Esophagus squamous epithelium (tissue), 5 donors: Measurements from ENCODE around the gene RARB. TPM values are rescaled to one million over a fixed set of nuclear protein-coding genes. Genes with fewer than 3 reads are reported as not detected.
A peak's percentile ranks its signal among the peaks of the same experiment; 100 is the strongest.

Source experiments
- DNase-seq: peaks from one replicate; lab custom pipeline; 2025; lab: John Stamatoyannopoulos, UW
- H3K27ac ChIP-seq, 4 donors: fragments of 200-600 bp; sonication (generic); one replicate each; pipeline ENCODE4 v1.5.1; 2016 to 2019; ENCODE audit warnings: mild to moderate bottlenecking in 1 of 4
- H3K27me3 ChIP-seq, 4 donors: fragments of 200-600 bp; sonication (generic); 1 replicate in 3 of 4; 2 replicates in 1 of 4; pipeline versions ENCODE4 v1.5.1 to v1.6.0; 2017 to 2021; ENCODE audit warnings: antibody characterized with exemption in 1 of 4
- H3K36me3 ChIP-seq, 3 donors: fragments of 200-600 bp; sonication (generic); one replicate each; pipeline ENCODE4 v1.5.1; 2016 to 2019
- H3K4me1 ChIP-seq, 3 donors: fragments of 200-600 bp; sonication (generic); one replicate each; pipeline ENCODE4 v1.5.1; 2017 to 2019
- H3K4me3 ChIP-seq, 4 donors: fragments of 200-600 bp; sonication (generic); 1 replicate in 3 of 4; 2 replicates in 1 of 4; pipeline ENCODE4 v1.5.1; 2016 to 2019; ENCODE audit warnings: mild to moderate bottlenecking in 2 of 4, moderate library complexity in 1 of 4
- H3K9me3 ChIP-seq, 3 donors: fragments of 200-600 bp; sonication (generic); one replicate each; pipeline ENCODE4 v1.5.1; 2016 to 2019
- CTCF ChIP-seq, 6 experiments: fragments of 450-650 bp in 4 of 6; fragments of 200-600 bp in 2 of 6; sonication (generic) in 2 of 6; IDR thresholded peaks; one replicate each; pipeline ENCODE4 v1.5.1; 2016 to 2019; ENCODE audit warnings: antibody characterized with exemption in 6 of 6, mild to moderate bottlenecking in 4 of 6, moderate library complexity in 4 of 6
- POLR2A ChIP-seq, 4 donors: fragments of 450-650 bp; IDR thresholded peaks; one replicate each; pipeline ENCODE4 v1.6.1; 2017; ENCODE audit warnings: antibody characterized with exemption in 4 of 4, mild to moderate bottlenecking in 4 of 4, moderate library complexity in 3 of 4
- WGBS, 2 donors: methylation state at CpG; one replicate each; pipeline ENCODE4 v1.1.5; 2018; 5-methylcytosine and 5-hydroxymethylcytosine counted together
- intact Hi-C: fragments of 100-400 bp; cut with DNase I; formaldehyde crosslinking; loops from one replicate; pipeline ENCODE4 v1.15.0; 2022
- total RNA-seq, 4 donors: library from RNA; depleted of rRNA; stranded (reverse); fragments of >200 nt; gene quantifications; one replicate each; pipeline ENCODE4 v1.1.0, GENCODE V29; 2016
- donor health status: DM: yes; HTN: yes; CAD: no.

Gene RARB
- total RNA-seq, 4 donors from 2014 or later, result 1.9 to 9.0 (median 3.5) TPM

DNA sequence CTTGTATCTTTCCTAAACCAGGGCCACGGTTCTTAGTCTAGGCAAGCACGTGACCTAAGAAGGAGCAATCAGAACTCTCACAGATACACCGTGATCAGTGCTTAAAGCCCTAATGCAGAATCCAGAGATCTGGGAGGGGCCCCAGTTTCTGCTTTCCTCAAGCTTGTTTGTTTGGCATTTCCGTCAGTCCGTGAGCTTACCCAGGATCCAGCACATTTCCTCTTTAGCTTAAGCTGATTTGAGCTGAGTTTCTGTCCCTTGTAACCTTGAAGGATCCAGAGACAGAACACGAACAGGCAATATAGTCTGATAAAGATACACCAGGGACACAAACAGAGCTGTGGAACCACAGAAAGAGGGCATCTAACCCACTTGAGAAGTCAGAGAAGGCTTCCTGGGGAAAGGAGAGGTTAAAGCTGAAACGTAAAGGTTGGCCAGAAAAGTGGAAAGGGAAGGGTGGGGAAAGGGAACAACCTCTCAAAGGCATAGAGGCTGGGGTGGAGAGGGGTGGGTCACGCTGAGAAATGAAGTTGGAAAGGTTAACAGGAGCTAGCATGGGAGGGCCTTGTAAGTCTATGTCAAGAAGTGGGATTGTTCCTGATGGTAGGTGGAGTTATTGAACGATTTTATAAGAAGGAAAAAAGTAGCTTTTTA lies 42.1 kb upstream of the RARB start:
- Histone ChIP-seq H3K9me3 (no peaks in the 10 kb centered on the region), H3K4me3 (no peak overlapping the region), H3K36me3 (no peaks in the 10 kb centered on the region), H3K27ac (peak overlapping the region in 2 of 4 donors; percentile 34 to 42), H3K4me1 (peaks cover 0 to 5% (median 0%) of the 10 kb centered on the region in 3 donors), H3K27me3 (no peaks in the 10 kb centered on the region)
- WGBS, 2 donors, result 48 to 61% methylated on average over 9 of the region's 9 CpGs
- intact Hi-C loops, result no loop called here
- no peak for DNase-seq
- TF ChIP-seq POLR2A (IDR thresholded peaks at IDR 0.05) (no peak), CTCF (IDR thresholded peaks at IDR 0.05) (no peak)

DNA sequence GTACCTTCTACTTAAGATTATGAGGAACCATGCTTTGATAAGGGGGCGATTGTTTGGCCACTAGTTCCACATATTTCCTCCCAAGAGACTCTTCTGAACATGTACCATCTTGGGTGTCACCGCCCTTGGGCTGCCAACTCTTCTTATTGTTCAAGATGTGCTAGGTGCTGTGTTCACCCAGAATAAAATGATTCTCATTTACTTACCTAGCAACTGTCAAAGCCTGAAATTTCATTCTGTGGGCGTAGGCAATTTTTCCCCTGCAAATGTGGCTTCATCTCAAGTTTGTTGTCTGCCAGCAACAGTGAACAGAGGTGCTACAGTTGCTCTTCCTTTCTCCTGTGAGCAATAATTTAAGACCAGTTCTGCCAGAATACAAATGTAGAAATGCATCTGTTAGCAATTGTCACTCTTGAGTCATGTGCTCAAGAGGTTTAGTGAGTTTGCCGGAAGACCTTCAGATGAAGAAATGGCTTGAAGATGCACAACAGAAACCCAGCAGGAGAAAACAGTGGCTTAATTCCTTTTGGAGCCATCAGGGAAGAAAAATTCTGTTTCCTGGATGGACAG lies 41.3 kb upstream of the RARB start:
- Histone ChIP-seq H3K9me3 (no peaks in the 10 kb centered on the region), H3K4me3 (no peak overlapping the region), H3K4me1 (peaks cover 0 to 4% (median 0%) of the 10 kb centered on the region in 3 donors), H3K36me3 (no peaks in the 10 kb centered on the region), H3K27me3 (no peaks in the 10 kb centered on the region), H3K27ac (peak overlapping the region in 1 of 4 donors; percentile 42)
- 83 to 93% methylated on average over 4 of the region's 4 CpGs for WGBS, 2 donors
- intact Hi-C loops, result no loop called here
- TF ChIP-seq CTCF (IDR thresholded peaks at IDR 0.05) (no peak), POLR2A (IDR thresholded peaks at IDR 0.05) (no peak)
- DNase-seq, result no peak

DNA sequence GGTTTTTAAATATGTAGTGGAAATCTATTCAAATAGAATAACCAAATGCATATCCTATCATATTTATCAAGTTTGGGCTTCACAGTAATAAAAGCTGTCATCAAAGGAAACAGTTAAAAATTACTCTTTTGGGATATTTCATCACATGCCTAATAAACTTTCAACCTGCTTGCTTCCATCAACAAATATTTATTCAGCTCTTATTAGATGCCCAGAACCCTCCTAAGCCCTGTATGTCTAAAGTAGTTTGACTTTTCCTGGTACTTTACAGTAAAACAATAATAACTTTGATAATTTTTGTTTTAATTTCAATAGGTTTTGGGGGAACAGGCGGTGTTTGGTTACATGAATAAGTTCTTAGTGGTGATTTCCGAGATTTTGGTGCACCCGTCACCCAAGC lies 37.5 kb upstream of the RARB start:
- Histone ChIP-seq H3K27me3 (no peaks in the 10 kb centered on the region), H3K4me3 (no peak overlapping the region), H3K4me1 (peaks cover 0 to 4% (median 0%) of the 10 kb centered on the region in 3 donors), H3K27ac (no peak overlapping the region), H3K36me3 (no peaks in the 10 kb centered on the region), H3K9me3 (no peaks in the 10 kb centered on the region)
- intact Hi-C loops, result no loop called here
- WGBS, 2 donors, result 82 to 90% methylated on average over 3 of the region's 3 CpGs
- TF ChIP-seq POLR2A (IDR thresholded peaks at IDR 0.05), result no peak
- no peak for TF ChIP-seq CTCF (IDR thresholded peaks at IDR 0.05)
- DNase-seq, result no peak

- Histone ChIP-seq H3K9me3 (no peaks in the 10 kb centered on the region), H3K36me3 (no peaks in the 10 kb centered on the region), H3K4me3 (no peak overlapping the region), H3K27me3 (no peaks in the 10 kb centered on the region), H3K27ac (peak overlapping the region in 3 of 4 donors; percentile 28 to 49 (median 47)), H3K4me1 (peaks cover 0 to 16% (median 0%) of the 10 kb centered on the region in 3 donors)
- 60 to 78% methylated on average over 1 of the region's 2 CpGs for WGBS, 2 donors
- no peak for DNase-seq
- intact Hi-C loops, result no loop called here
- TF ChIP-seq POLR2A (IDR thresholded peaks at IDR 0.05) (no peak), CTCF (IDR thresholded peaks at IDR 0.05) (no peak)
These were observed 31.8 kb upstream of the RARB start for GRCh38 chr3:25396251-25396650.

DNA sequence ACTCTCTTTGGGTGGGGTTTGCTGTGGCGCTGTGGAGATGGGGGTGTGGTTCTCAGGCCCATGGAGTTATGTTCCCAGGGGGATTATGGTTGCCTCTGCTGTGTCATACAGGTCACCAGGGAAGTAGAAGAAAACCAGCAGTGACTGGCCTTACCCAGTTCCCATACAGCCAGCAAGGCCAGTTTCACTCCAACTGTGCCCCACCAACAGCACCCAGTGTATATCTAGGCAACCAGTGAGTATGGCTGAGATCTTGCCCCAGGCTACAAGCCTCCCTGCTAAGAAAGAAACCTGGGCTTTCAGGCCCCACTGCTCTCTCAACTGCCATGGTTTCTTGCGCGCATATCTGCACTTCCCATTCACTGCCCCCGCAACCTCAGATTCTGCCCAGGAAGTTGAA lies 31.4 kb upstream of the RARB start:
- no peak for DNase-seq
- Histone ChIP-seq H3K9me3 (no peaks in the 10 kb centered on the region), H3K4me3 (no peak overlapping the region), H3K4me1 (peaks cover 0 to 16% (median 0%) of the 10 kb centered on the region in 3 donors), H3K27me3 (no peaks in the 10 kb centered on the region), H3K36me3 (no peaks in the 10 kb centered on the region), H3K27ac (peak overlapping the region in 3 of 4 donors; percentile 61 to 74 (median 67))
- no peak for TF ChIP-seq POLR2A (IDR thresholded peaks at IDR 0.05)
- TF ChIP-seq CTCF (IDR thresholded peaks at IDR 0.05), result no peak
- intact Hi-C loops, result no loop called here
- WGBS, 2 donors, result 81 to 96% methylated on average over 3 to 4 of the region's 4 CpGs
